ENCODE results near the gene SHANK2. TPM values are rescaled to one million over a fixed set of nuclear protein-coding genes. Genes with fewer than 3 reads are reported as not detected.

Gene SHANK2
- total and polyA plus RNA-seq, 10 of the 15 experiments (the other 5 are each of a cell fraction or from before 2014, with no cell fraction given), result 0.01 to 0.31 (median 0.10) TPM; not detected in 5

DNA sequence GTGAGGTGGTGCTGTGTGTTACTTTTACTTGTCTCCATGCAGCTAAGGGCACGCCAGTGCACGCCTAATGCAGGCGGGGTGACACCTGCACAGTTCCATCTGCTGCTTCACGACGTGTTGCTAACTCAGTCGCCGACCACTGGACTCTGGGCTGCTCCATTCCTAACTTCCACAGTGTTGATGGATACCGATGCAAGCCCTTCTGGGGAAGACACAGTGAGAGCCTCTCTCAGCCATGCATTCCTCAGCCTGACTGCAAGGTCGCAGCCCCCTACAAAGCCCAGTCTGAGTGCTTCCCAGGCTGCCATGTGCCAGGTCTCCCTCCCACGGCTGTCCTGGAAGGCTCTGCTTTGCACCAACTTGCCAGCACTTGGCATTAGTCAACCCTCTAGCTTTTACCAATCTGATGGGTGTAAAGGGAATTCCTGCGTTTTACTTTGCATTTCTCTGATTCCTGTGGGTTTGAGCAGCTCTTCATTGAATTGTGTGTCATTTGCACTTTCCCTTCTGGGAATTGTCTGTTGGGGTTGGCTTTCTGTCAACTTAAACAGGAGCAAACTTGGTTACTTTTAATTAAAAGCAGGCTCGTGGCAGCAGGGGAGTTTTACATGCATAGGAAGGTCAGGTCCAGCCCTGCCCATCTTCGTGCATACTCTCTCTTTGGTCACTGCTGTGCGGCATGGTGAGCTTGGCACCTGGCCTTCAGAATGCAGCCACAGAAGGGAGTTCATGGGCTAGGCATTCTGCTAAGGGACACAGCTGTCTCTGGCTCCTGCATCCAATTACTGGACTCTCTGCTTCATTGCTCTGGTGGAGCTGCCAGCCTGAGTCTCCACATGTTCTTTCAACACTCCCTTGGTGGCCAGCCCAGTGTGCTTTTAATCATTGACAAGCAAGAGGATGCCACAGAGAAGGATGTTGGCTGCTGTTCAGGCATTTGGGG lies 34.6 kb upstream of the SHANK2 start (continued):
- TF ChIP-seq, protein P1, sequence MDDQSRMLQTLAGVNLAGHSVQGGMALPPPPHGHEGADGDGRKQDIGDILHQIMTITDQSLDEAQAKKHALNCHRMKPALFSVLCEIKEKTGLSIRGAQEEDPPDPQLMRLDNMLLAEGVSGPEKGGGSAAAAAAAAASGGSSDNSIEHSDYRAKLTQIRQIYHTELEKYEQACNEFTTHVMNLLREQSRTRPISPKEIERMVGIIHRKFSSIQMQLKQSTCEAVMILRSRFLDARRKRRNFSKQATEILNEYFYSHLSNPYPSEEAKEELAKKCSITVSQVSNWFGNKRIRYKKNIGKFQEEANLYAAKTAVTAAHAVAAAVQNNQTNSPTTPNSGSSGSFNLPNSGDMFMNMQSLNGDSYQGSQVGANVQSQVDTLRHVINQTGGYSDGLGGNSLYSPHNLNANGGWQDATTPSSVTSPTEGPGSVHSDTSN (IDR thresholded peaks at IDR 0.05; ENCODE audit: insufficient replicate concordance, low read depth, low read length), result no peak
- TF ChIP-seq HDGF (IDR thresholded peaks at IDR 0.05) (no peak), HDAC6 (IDR thresholded peaks at IDR 0.05; ENCODE audit: unreplicated experiment) (no peak), HCFC1 (IDR thresholded peaks at IDR 0.05; ENCODE audit: low read length) (no peak), ASH2L (IDR thresholded peaks at IDR 0.05; ENCODE audit: borderline replicate concordance, low read depth) (no peak)
- TF ChIP-seq, protein P2, sequence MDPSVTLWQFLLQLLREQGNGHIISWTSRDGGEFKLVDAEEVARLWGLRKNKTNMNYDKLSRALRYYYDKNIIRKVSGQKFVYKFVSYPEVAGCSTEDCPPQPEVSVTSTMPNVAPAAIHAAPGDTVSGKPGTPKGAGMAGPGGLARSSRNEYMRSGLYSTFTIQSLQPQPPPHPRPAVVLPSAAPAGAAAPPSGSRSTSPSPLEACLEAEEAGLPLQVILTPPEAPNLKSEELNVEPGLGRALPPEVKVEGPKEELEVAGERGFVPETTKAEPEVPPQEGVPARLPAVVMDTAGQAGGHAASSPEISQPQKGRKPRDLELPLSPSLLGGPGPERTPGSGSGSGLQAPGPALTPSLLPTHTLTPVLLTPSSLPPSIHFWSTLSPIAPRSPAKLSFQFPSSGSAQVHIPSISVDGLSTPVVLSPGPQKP (IDR thresholded peaks at IDR 0.05; ENCODE audit: low read depth, low read length), result no peak

DNA sequence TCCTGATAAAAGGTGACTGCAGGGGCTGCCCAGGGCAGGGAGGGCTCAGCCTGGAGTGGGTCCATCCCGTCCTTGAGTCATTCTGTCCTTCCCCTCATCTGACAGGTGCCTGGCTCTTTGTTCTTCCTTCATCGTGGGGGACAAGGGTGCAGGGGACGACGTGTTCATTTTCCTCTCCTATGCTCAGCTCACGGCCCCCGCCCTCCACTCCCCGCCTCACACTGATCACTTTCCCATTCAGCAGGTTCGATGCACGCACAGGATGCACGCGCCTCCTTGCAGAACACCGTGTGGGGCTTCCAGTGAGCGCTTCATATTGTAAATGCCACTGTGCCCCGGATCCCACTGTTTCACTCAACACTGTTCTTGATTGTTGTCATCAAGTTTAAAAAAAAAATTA lies 32.7 kb upstream of the SHANK2 start:
- in situ Hi-C loops (cut with MboI) (no loop called here), intact Hi-C loops (cut with micrococcal nuclease; ENCODE audit: unreplicated experiment) (no loop called here)
- H3K9ac ChIP-seq (ENCODE audit: control insufficient read depth, insufficient read depth, low read length), result no peak overlapping the region
- RAD21 ChIA-PET (ENCODE audit: unreplicated experiment), result no interaction called here
- FAIRE-seq (no peak), DNase-seq (ENCODE audit: low read depth, low spot score) (no peak), ATAC-seq (no peak)
- H3K4me3 ChIP-seq, result no peak overlapping the region
- no peak for TF ChIP-seq SMC3 (IDR thresholded peaks at IDR 0.05; ENCODE audit: borderline replicate concordance, low read length)
- TF ChIP-seq, protein P3, sequence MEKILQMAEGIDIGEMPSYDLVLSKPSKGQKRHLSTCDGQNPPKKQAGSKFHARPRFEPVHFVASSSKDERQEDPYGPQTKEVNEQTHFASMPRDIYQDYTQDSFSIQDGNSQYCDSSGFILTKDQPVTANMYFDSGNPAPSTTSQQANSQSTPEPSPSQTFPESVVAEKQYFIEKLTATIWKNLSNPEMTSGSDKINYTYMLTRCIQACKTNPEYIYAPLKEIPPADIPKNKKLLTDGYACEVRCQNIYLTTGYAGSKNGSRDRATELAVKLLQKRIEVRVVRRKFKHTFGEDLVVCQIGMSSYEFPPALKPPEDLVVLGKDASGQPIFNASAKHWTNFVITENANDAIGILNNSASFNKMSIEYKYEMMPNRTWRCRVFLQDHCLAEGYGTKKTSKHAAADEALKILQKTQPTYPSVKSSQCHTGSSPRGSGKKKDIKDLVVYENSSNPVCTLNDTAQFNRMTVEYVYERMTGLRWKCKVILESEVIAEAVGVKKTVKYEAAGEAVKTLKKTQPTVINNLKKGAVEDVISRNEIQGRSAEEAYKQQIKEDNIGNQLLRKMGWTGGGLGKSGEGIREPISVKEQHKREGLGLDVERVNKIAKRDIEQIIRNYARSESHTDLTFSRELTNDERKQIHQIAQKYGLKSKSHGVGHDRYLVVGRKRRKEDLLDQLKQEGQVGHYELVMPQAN (conservative IDR thresholded peaks at IDR 0.05), result no peak
- TF ChIP-seq, protein P4, sequence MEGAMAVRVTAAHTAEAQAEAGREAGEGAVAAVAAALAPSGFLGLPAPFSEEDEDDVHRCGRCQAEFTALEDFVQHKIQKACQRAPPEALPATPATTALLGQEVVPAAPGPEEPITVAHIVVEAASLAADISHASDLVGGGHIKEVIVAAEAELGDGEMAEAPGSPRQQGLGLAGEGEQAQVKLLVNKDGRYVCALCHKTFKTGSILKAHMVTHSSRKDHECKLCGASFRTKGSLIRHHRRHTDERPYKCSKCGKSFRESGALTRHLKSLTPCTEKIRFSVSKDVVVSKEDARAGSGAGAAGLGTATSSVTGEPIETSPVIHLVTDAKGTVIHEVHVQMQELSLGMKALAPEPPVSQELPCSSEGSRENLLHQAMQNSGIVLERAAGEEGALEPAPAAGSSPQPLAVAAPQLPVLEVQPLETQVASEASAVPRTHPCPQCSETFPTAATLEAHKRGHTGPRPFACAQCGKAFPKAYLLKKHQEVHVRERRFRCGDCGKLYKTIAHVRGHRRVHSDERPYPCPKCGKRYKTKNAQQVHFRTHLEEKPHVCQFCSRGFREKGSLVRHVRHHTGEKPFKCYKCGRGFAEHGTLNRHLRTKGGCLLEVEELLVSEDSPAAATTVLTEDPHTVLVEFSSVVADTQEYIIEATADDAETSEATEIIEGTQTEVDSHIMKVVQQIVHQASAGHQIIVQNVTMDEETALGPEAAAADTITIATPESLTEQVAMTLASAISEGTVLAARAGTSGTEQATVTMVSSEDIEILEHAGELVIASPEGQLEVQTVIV (IDR thresholded peaks at IDR 0.05; ENCODE audit: borderline replicate concordance, partially characterized antibody), result no peak
- TF ChIP-seq, protein P5, sequence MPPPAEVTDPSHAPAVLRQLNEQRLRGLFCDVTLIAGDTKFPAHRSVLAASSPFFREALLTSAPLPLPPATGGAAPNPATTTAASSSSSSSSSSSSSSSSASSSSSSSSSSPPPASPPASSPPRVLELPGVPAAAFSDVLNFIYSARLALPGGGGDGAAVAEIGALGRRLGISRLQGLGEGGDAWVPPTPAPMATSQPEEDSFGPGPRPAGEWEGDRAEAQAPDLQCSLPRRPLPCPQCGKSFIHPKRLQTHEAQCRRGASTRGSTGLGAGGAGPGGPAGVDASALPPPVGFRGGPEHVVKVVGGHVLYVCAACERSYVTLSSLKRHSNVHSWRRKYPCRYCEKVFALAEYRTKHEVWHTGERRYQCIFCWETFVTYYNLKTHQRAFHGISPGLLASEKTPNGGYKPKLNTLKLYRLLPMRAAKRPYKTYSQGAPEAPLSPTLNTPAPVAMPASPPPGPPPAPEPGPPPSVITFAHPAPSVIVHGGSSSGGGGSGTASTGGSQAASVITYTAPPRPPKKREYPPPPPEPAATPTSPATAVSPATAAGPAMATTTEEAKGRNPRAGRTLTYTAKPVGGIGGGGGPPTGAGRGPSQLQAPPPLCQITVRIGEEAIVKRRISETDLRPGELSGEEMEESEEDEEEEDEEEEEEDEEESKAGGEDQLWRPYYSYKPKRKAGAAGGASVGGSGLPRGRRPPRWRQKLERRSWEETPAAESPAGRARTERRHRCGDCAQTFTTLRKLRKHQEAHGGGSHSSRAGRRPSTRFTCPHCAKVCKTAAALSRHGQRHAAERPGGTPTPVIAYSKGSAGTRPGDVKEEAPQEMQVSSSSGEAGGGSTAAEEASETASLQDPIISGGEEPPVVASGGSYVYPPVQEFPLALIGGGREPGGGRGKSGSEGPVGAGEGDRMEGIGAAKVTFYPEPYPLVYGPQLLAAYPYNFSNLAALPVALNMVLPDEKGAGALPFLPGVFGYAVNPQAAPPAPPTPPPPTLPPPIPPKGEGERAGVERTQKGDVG (CRISPR knock-in tag; IDR thresholded peaks at IDR 0.05), result no peak
- peaks cover 0 to 1% of the 10 kb centered on the region in 2 experiments; a peak in 1 of 4 replicates for H3K27me3 ChIP-seq (replicated peaks in 1 of 2; ENCODE audit: control insufficient read depth in 2 of 2, insufficient read depth in 2 of 2, low read length in 1 of 2)
- H3K27ac ChIP-seq (ENCODE audit: control insufficient read depth, insufficient read depth), result no peak overlapping the region
- POLR2A ChIA-PET, result no interaction called here
- no peaks in the 10 kb centered on the region for H3K4me1 ChIP-seq (ENCODE audit: control insufficient read depth, insufficient read depth, low read length)
- H2AFZ ChIP-seq (ENCODE audit: control insufficient read depth, low read depth, low read length), result no peak overlapping the region
- SMC1A ChIA-PET (ENCODE audit: uncharacterized antibody, unreplicated experiment), result interaction anchor here (0.6 kb wide), 1 partner anchor 1549 kb away, joined by 3 read pairs; no protein-coding TSS in a partner anchor
- no peaks in the 10 kb centered on the region for H3K79me2 ChIP-seq (ENCODE audit: control insufficient read depth, insufficient read depth, low read length)
- H4K20me1 ChIP-seq (ENCODE audit: control insufficient read depth, insufficient read depth), result no peaks in the 10 kb centered on the region
- BruUV-seq (replicated peaks), result no TSS peak
- H3K36me3 ChIP-seq (ENCODE audit: control insufficient read depth in 2 of 2, insufficient read depth in 2 of 2, low read length in 1 of 2), result no peaks in the 10 kb centered on the region
- CTCF ChIA-PET, result interaction anchor here (0.6 kb wide), 1 partner anchor 1020 kb away, joined by 3 read pairs; no protein-coding TSS in a partner anchor
- H3K4me2 ChIP-seq (ENCODE audit: control insufficient read depth, insufficient read depth), result no peak overlapping the region
- H3K9me3 ChIP-seq (replicated peaks; ENCODE audit: control insufficient read depth, insufficient read depth, low read length), result no peaks in the 10 kb centered on the region
- 30% methylated on average over 14 of the region's 14 CpGs for WGBS (ENCODE audit: insufficient coverage, insufficient replicate concordance, low lambda C conversion rate, missing lambda C conversion rate)

Measured in GM12878 (cell line).